ENCODE results near the gene FAM193A. TPM values are rescaled to one million over a fixed set of nuclear protein-coding genes. Genes with fewer than 3 reads are reported as not detected.

Gene FAM193A
- total RNA-seq, 4 donors from 2014 or later: 9.8 to 18.7 (median 16.4) TPM

- Histone ChIP-seq H3K4me1 (no peaks in the 10 kb centered on the region), H3K4me3 (no peak overlapping the region), H3K36me3 (peaks cover 8 to 80% (median 14%) of the 10 kb centered on the region in 3 donors), H3K27ac (no peak overlapping the region), H3K27me3 (no peaks in the 10 kb centered on the region), H3K9me3 (no peaks in the 10 kb centered on the region)
- intact Hi-C loops (cut with DNase I): no loop called here
- 91 to 98% methylated on average over 10 to 12 of the region's 12 CpGs for WGBS, 2 donors
- DNase-seq: no peak
- TF ChIP-seq CTCF (IDR thresholded peaks at IDR 0.05) (no peak), POLR2A (IDR thresholded peaks at IDR 0.05) (no peak)
These were observed 192.5 kb downstream of the FAM193A start for GRCh38 chr4:2728806-2729532.

GRCh38 chr4:2729533-2729875, 193.1 kb downstream of the FAM193A start:
- no peaks in the 10 kb centered on the region for H3K9me3 ChIP-seq
- H3K4me3 ChIP-seq: no peak overlapping the region
- WGBS, 2 donors: 94 to 99% methylated on average over 9 of the region's 9 CpGs
- no peak overlapping the region for H3K27ac ChIP-seq
- peaks cover 0 to 5% (median 3%) of the 10 kb centered on the region in 3 donors for H3K4me1 ChIP-seq
- peaks cover 8 to 81% (median 14%) of the 10 kb centered on the region in 3 donors for H3K36me3 ChIP-seq
- no peak for DNase-seq
- H3K27me3 ChIP-seq: no peaks in the 10 kb centered on the region
- intact Hi-C loops (cut with DNase I): no loop called here
- TF ChIP-seq CTCF (IDR thresholded peaks at IDR 0.05): no peak
- TF ChIP-seq POLR2A (IDR thresholded peaks at IDR 0.05): no peak

GRCh38 chr4:2731907-2732317, 195.5 kb downstream of the FAM193A start:
- H3K27ac ChIP-seq: no peak overlapping the region
- 82 to 87% methylated on average over 12 to 15 of the region's 28 CpGs for WGBS, 2 donors
- peaks cover 0 to 7% (median 3%) of the 10 kb centered on the region in 3 donors for H3K4me1 ChIP-seq
- H3K36me3 ChIP-seq: peaks cover 8 to 62% (median 14%) of the 10 kb centered on the region in 3 donors
- H3K9me3 ChIP-seq: peaks cover 0 to 5% (median 0%) of the 10 kb centered on the region in 3 donors
- no peaks in the 10 kb centered on the region for H3K27me3 ChIP-seq
- no peak overlapping the region for H3K4me3 ChIP-seq
- intact Hi-C loops (cut with DNase I): no loop called here
- TF ChIP-seq CTCF (IDR thresholded peaks at IDR 0.05) (no peak), POLR2A (IDR thresholded peaks at IDR 0.05) (no peak)
- DNase-seq: no peak

GRCh38 chr4:2732526-2732925, 196.1 kb downstream of the FAM193A start:
- peaks cover 8 to 59% (median 14%) of the 10 kb centered on the region in 3 donors for H3K36me3 ChIP-seq
- TF ChIP-seq POLR2A (IDR thresholded peaks at IDR 0.05) (no peak), CTCF (IDR thresholded peaks at IDR 0.05) (no peak)
- no peak for DNase-seq
- peaks cover 0 to 7% (median 3%) of the 10 kb centered on the region in 3 donors for H3K4me1 ChIP-seq
- H3K9me3 ChIP-seq: peaks cover 0 to 5% (median 0%) of the 10 kb centered on the region in 3 donors
- intact Hi-C loops (cut with DNase I): no loop called here
- H3K4me3 ChIP-seq: no peak overlapping the region
- no peak overlapping the region for H3K27ac ChIP-seq
- H3K27me3 ChIP-seq: no peaks in the 10 kb centered on the region
- WGBS, 2 donors: 90 to 95% methylated on average over 5 to 6 of the region's 6 CpGs

- intact Hi-C loops (cut with DNase I): no loop called here
- 86 to 94% methylated on average over 16 to 20 of the region's 21 CpGs for WGBS, 2 donors
These were observed 196.8 kb downstream of the FAM193A start for GRCh38 chr4:2733001-2733843.

More at GRCh38 chr4:2733001-2733843, 196.8 kb downstream of the FAM193A start:
- no peak for TF ChIP-seq POLR2A (IDR thresholded peaks at IDR 0.05)
- TF ChIP-seq CTCF (IDR thresholded peaks at IDR 0.05): no peak
- H3K27ac ChIP-seq: no peak overlapping the region
- peaks cover 0 to 7% (median 3%) of the 10 kb centered on the region in 3 donors for H3K4me1 ChIP-seq
- no peaks in the 10 kb centered on the region for H3K27me3 ChIP-seq
- peaks cover 0 to 5% (median 0%) of the 10 kb centered on the region in 3 donors for H3K9me3 ChIP-seq
- no peak overlapping the region for H3K4me3 ChIP-seq
- DNase-seq: no peak
- H3K36me3 ChIP-seq: peaks cover 8 to 53% (median 14%) of the 10 kb centered on the region in 3 donors
